GM19240 (cell line): ENCODE data around the gene ADI1.
"Not testable (repeated sequence)": the region's sequence is repeated elsewhere in the genome, so short reads cannot be mapped to it uniquely, and the experiment has no call there.

Experiments used
- DNase-seq: peaks from one replicate; pipeline ENCODE4 v3.0.0; 2011; ENCODE audit warnings: low spot score; ENCODE audit not compliant: insufficient read length

ADI1 gene

GRCh38 chr2:3464401-3465005 lies 54.8 kb downstream of the ADI1 start:
- DNase-seq = no peak

- no peak for DNase-seq
Measured at GRCh38 chr2:3463944-3464343, 55.4 kb downstream of the ADI1 start.

GRCh38 chr2:3463186-3463835 lies 56.0 kb downstream of the ADI1 start:
- DNase-seq = no peak

- DNase-seq = no peak
Measured at GRCh38 chr2:3462493-3463104, 56.7 kb downstream of the ADI1 start.

- peak; percentile 41 for DNase-seq
Measured at GRCh38 chr2:3461801-3462492, 57.4 kb downstream of the ADI1 start.

- no peak for DNase-seq
Measured at GRCh38 chr2:3460831-3461800, 58.2 kb downstream of the ADI1 start.

GRCh38 chr2:3460156-3460555 lies 59.2 kb downstream of the ADI1 start:
- no peak for DNase-seq

- no peak for DNase-seq
Measured at GRCh38 chr2:3459185-3460015, 59.9 kb downstream of the ADI1 start.

GRCh38 chr2:3458396-3459184 lies 60.7 kb downstream of the ADI1 start:
- no peak for DNase-seq

GRCh38 chr2:3457524-3458395 lies 61.6 kb downstream of the ADI1 start:
- DNase-seq = no peak

GRCh38 chr2:3456125-3456524 lies 63.2 kb downstream of the ADI1 start:
- DNase-seq = no peak

- DNase-seq = no peak
Measured at GRCh38 chr2:3454802-3455201, 64.5 kb downstream of the ADI1 start.

- DNase-seq = not testable (repeated sequence)
Measured at GRCh38 chr2:3454005-3454404, 65.3 kb downstream of the ADI1 start.

- no peak for DNase-seq
Measured at GRCh38 chr2:3453190-3453999, 65.9 kb downstream of the ADI1 start.

GRCh38 chr2:3451926-3452671 lies 67.2 kb downstream of the ADI1 start:
- no peak for DNase-seq

- DNase-seq = no peak
Measured at GRCh38 chr2:3451169-3451568, 68.2 kb downstream of the ADI1 start.
